ENCODE measurements around the gene CDC14A. TPM values are rescaled to one million over a fixed set of nuclear protein-coding genes. Genes with fewer than 3 reads are reported as not detected.
"Not testable (repeated sequence)": the region's sequence is repeated elsewhere in the genome, so short reads cannot be mapped to it uniquely, and the experiment has no call there.

CDC14A gene
- total RNA-seq, 1 donor from 2014 or later = 2.2 TPM

DNA sequence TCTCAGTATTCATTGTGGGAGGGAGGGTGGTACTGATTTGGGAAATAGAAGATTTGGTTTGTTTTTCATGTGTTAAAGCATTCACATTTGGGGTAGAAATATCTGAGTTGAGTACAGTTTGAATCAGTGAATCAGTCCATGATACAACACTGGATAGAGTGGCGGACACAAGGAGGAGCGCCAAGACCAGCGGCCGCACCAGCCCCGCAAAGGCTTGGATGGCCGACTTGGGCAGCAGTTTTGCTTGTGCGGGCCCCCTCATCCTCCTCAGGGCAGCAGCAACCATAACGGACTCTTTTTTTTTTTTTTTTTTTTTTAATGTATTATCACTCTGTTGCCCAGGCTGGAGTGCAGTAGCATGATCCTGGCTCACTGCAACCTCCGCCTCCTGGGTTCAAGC is 20.0 kb upstream of the CDC14A start:
- DNase-seq (ENCODE audit: low spot score) (no peak), ATAC-seq (no peak)

DNA sequence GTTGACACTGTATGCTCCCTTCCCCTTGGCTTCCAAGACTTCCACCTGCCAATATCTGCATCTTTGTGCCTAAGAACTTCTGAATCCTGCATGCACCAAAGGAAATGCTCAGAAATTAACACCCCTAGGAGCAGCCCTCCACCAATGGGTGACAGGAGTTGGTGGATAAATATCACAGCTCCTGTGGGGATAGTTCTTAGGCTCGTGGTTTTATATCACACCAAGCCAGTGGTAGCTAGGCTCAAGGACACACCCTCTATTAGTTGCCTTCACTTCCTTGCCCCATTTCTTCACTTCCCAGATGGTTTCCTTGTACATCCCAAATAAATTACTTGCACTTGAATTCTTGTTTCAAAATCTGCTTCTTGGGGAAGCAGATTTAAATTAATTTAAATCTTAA is 16.9 kb upstream of the CDC14A start:
- DNase-seq (ENCODE audit: low spot score) (no peak), ATAC-seq (no peak)

DNA sequence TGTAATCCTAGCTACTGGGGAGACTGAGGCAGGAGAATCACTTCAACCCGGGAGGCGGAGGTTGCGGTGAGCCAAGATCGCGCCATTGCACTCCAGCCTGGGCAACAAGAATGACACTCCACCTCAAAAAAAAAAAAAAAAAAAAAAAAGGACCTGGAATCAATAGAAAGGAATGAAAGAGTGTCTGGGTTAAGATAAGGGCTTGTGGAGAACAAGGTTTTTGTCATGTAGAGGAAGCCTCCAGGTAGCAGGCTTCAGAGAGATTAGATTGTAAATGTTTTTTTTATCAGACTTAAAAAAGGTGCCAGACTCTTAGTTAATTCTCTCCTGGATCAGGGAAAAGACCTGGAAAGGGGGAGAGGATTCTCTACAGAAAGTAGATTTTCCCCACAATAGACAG is 14.4 kb upstream of the CDC14A start:
- not testable (repeated sequence) for ATAC-seq; DNase-seq (ENCODE audit: low spot score)

DNA sequence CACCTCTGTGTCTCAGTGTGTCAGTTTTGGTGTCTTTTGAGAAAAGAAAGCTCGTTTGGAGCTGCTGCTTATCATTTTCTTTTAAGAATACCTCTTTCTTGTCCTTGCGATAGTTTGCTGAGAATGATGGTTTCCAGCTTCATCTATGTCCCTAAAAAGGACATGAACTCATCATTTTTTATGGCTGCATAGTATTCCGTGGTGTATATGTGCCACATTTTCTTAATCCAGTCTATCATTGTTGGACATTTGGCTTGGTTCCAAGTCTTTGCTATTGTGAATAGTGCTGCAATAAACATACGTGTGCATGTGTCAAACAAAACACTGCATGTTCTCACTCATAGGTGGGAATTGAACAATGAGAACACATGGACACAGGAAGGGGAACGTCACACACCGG is 12.6 kb upstream of the CDC14A start:
- not testable (repeated sequence) for DNase-seq (ENCODE audit: low spot score); ATAC-seq

DNA sequence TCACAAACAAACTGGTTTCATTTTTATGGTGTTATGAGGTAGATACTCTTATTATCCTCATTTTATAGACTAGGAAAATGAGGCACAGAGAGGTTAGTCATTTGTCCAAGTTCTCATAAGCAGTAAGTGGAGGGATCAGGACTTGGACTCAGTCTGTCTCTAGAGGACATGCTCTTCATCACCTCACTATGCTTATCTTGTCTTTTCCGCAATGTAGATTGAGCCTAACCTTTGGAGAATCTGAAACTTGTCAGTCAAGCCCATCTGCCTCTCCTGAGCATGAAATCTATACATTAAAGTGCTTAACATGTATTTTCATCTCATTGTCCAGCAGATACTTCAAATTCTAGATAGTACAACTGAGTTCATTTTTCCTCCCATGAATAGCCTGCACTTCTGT is 11.8 kb upstream of the CDC14A start:
- ATAC-seq (no peak), DNase-seq (ENCODE audit: low spot score) (no peak)

DNA sequence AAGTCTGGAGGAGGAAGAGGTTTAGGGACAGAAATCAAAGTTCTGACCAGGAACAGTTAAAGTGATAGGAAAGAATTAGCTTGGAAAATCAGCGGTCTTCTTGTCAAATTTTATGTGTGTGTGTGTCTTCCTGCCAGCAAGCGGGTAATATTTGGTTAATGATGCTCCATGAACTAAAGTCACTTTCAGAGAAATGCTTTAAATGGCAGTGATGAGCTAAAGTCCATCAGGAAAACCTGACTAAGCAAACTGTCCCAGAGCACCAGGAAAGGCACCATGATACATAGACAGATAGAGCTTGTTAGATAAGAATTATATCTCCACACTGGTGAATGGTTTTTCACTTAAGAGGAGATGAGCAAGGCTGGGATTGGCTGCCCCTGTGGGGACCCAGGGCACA is 10.0 kb upstream of the CDC14A start:
- DNase-seq (ENCODE audit: low spot score) = no peak
- peak; percentile 32 for ATAC-seq

DNA sequence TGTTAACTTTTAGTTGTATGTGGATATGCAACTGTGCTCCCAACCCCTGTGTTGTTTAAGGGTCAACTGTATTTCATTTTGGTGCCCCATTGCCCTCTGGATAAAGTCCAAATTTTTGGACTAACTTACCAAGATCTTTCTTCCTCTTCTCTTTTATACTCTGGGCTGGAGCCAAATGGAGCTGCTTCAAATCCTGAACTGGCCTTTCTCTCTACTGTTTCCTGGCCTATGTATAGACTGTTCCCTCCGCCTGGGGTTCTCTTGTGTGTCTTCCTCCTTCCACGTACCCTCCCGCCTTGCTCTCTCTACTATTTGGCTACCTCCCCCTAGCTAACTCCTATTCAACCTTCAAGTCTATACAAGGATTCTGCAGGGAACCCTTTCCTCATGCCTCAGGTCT is 8.4 kb upstream of the CDC14A start:
- ATAC-seq = peak; percentile 57
- no peak for DNase-seq (ENCODE audit: low spot score)

DNA sequence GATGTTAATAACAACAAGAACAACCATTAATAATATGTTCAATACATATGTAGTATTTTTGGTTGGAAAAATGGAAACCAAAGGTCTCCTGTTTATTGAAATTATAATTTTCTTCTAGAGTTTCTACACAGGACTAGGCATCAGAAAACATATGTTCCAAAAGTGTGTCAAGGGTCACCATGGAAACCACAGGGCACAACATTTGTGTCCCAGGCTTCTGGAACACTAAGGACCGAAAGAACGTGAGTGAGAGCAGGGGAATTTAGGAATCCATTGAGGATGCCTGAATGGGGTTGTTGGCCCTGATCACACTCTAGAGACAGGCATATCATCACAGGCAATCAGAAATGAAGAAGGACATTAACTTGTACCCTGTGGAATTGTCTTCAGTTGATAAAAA is 7.5 kb upstream of the CDC14A start:
- DNase-seq (ENCODE audit: low spot score) (no peak), ATAC-seq (no peak)

DNA sequence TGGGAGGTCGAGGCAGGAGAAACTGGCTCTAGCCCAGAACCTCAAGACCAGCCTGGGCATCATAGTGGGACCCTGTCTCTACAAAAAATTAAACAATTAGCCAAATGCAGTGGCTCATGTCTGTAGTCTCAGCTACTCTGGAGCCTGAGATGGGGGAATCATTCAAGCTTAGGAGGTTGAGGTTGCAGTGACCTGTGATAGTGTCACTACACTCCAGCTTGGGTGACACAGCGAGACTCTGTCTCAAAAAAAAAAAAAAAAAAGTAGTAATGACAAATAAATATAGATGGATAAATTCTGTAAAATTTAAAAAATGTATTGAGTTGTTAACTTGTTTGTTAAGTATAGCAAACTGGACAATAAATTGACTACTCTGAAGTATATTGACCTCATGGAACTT is 5.9 kb upstream of the CDC14A start:
- no peak for DNase-seq (ENCODE audit: low spot score)
- ATAC-seq = no peak

DNA sequence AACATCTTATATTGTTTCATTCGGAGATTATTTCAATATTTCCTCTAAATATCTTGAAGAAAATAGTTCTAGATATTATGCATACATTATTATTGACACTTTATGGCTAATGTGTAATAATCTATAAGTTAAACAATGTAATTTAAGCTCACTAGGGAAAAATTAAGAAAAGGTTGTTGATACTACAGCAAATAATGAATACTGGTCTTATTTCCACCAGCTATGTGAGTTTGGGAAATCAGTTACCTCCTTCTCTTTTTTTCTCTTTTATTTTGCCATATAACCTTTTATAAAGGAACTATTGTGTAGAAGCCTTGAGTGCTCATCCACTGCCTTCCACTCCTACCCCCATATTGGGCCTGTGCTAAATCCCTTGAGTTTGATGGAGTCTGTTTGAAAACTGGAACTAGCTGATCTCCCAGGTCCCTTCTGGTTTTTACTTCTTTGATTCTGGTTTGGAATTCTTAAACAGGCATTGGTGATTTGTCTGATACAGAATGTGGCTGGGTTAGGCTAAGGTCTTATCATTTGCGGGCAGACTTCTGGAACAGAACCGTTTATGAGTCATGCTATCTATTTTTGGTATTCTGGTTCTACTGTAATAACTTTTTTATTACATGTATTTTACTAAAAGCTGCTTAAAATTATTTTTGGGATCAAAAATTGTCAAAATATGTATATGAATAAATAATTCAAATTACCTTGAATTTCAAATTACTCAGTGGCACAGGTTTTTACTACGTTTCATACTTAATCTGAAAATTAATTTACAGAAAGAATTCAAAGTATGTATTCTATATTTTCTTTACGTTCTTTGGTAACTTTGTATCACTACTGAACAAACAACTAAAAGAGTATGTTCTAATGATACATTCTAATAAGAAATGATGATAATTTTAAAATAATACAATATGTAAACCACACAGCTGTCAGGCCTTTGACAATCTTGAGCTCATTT is 5.0 kb upstream of the CDC14A start:
- ATAC-seq (no peak), DNase-seq (ENCODE audit: low spot score) (no peak)

DNA sequence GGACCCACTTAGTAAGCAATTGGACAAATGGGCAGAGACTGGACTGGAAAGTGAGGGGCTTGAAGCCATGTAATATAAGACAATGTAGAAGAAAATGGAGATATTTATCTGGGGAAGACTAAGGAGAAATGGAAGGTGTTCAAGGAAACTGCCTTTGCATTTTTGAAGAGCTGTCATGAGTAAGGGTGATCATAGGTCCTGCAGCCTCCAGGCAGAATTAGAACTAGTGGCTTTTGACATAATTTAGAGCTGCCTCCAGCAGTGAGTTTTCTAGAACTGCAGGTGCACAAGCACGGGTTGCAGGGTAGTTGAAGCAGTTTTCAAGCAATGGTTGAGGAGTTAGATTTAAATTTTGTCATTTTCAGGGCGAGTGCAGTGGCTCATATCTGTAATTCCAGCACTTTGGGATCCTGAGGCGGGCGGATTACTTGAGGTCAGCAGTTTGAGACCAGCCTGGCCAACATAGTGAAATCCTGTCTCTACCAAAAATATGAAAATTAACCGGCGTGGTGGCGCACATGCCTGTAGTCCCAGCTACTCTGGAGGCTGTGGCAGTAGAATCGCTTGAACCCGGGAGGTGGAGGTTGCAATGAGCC is 3.7 kb upstream of the CDC14A start:
- no peak for DNase-seq (ENCODE audit: low spot score)
- no peak for ATAC-seq

DNA sequence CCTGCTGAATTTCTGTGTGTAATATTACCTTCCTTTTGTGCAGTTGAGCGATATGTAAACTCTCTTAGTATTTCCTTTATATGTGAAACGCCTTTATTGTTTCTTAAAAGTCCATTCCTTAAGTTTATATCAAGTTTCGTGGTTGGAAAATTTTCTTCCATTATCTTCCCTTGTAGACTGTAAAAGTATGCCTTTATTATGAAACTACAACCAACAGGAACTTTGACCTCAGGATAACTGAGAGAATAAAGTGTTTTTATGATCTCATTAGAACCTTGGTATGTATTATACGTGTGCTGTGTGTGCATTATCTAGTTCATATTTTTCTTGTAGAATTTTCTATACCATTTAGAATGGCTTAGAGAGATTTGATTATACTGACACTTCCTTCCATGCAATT is 3.1 kb upstream of the CDC14A start:
- DNase-seq (ENCODE audit: low spot score) (no peak), ATAC-seq (no peak)

DNA sequence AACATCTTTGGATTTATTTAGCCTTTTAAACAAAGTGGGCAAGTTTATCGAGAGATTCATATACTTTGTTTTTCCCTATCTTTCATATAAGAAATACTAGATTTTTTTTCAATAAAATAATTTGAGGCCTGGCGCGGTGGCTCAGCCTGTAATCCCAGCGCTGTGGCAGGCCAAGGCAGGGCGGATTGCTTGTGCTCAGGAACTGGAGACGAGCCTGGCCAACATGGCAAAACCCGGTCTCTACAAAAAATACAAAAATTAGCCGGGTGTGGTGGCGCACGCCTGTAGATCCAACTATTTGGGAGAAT is 1.6 kb upstream of the CDC14A start:
- DNase-seq (ENCODE audit: low spot score) (no peak), ATAC-seq (no peak)

DNA sequence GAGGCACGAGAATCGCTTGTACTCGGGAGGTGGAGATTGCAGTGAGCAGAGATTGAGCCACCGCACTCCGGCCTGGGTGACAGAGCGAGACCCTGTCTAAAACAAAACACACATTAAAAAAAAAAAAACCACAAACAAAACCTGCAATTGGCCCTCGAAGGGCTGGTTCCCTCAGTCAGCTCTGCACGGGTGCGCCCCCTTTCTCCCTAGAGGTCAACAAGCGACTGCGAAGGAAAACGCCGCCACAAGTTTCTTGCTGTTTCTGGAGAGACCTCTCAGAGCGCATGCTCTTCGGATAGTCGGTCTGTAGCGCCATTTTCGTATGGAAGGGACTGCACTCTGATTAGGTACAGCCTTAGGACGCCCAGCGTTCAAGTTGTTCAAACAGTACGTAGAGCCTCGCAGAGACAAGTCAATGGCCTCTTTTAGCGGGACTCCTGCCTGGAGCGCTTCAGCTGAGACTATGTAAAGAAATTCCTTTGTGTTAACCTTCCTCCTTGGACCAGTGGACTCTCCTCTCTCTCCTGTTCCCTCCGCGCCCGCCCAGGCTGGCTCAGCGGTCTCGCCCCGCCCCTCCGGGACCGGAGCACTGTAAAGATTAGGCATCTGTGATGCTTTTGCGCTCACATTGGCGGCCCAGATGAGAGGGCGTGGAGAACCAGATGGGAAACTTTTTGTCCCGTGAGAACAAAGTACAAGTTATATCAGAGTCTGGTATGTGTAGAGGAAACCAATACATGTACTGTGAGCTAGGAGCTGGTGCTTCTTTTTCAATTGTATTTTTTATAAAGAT is 1.0 kb upstream of the CDC14A start:
- DNase-seq (ENCODE audit: low spot score) = peak; percentile 90
- ATAC-seq = peak; percentile 80

DNA sequence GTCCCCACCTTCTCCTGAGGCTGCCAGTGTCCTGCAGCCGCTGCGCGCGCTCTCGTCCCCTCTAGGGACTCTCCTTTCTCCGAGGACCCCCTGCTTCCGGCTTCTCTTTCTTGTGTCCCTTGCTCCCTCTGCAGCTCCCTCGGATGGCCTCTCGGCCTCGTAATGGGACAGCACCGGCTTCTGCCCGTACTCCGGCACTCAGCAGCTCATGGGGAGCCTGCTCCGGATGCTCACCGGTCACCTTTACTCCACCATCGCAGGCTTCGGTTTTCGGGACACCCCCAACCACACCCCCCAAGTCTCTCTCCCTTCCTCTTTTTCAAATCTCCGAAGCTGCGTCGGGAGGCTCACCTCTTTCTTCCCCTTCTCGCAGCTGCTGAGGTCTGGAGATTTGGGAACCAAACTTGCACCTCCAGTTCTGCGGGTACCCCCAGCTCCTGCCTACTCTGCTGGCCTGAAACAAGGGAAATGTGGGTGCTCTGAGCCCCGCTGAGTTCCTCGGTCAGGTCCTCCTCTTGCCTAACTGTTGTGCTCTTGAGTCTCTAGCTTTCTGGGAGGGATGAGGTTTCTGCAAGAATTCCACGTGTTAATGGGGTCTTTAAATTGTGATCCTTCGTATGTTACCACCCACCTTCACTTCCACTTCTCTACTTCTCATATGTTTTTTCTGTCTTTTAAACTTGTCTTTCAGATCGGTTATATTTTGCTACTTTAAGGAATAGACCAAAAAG is 930 bp downstream of the CDC14A start:
- ATAC-seq (peak; percentile 30), DNase-seq (ENCODE audit: low spot score) (peak; percentile 52)

DNA sequence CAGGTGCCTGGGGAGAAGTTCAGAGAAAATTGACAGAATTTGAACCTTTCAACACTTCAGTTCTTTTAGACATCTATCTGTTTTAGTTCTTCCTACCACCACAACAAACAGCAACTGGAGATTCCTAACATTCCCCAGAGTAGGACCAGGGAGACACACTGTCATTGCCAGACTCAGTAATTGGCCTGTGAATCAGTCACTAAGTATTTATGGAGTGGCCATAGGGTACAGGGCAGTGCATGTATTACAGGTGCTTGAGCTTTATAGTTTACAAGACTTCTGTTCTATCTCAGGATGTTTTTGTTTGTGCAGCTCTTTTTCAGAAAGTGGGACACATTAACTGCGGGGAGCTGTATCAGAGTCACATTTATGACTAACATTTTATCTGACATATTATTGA is 1.7 kb downstream of the CDC14A start:
- no peak for ATAC-seq

DNA sequence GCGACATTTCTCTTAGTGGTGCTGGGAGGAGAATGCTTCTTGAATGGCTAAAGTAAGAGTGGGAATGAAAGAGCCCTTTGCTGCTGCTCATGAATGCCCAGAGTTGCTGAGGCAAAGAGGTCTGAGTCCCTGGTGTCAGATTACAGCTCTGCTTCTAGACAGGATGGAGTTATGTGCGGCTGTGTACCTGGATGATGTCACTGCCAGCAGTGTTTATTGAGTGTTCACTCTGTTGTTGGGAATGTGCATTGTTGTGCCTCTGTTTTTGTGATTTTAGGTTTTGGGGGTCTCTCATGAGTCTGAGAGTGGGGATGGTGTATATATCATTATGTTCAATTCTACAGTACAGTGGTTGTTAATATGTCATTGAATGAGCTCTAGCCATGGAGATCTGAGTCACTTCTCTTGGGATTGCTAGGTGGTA is 2.7 kb downstream of the CDC14A start:
- no peak for DNase-seq (ENCODE audit: low spot score)
- no peak for ATAC-seq

More for the DNA sequence above, 1.7 kb downstream of the CDC14A start:
- no peak for DNase-seq (ENCODE audit: low spot score)

DNA sequence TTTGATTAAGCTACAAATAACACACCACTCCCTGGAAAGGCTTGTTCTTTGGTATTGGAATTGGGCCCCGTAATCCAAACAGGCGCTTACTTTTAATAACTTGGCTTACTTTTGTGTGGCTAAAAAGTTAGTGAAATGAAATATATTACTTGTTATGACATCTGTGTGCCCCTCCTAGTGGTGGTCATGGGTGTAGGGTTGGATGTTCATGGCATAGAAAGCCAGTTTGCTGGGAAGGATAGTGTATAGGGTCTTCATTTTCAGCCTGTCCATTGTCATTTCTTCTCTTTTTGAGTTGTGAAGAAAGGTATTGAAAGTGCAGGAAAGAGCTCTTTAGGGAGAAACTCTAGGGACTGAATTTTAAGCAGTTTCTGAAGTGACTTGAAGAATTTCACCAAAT is 5.9 kb downstream of the CDC14A start:
- DNase-seq (ENCODE audit: low spot score) = no peak
- ATAC-seq = no peak

DNA sequence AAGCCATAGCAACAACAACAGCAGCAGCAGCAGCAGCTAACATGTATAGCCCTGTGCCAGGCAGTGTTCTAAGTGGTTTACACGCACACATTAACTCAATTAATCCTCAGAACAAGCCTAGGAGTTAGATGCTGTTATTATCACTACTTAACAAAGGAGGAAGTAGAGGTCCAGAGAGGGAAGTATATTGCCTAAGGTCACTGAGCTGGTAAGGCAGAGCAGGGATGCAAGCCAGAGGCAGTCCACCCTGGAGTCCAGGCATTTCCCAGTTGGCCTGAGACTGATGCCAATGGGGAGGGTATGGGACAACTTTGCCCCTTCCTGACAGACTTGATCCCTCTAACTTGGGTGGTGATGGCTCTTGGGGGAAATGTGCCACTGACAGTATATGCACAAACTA is 6.8 kb downstream of the CDC14A start:
- DNase-seq (ENCODE audit: low spot score) (no peak), ATAC-seq (no peak)

DNA sequence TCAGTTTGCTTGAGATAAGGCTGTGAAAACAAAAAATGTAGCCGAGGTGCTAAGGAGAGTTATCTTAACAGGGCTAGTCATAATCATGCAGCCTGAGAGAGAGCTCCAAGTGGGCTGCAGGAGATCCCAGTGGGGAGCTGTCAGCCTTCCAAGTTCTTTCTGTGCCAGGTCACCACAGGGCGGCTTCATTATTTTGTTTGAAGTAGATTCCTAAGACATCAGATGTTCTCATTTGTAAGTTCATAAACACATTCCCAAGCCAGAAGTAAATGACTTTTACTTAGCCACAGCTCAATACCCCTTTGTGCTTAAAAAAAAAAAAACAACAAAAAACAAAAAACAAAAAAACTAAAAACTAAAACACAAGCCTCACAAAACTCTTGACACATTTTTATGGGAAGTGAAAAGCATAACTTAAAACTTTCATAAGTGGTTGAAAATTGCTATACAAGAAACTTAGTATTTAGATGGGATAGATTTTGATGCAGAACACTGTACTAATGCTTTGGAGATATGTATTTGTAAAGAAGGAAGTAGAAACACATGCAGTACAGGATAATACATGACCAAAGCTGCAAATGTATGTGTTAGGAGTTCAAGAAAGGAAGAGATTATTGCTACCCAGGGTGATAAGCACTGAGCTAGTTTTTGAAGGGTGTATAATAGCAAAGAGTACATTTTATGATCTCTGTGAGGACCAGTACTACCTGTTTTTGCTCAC is 8.6 kb downstream of the CDC14A start:
- ATAC-seq (no peak), DNase-seq (ENCODE audit: low spot score) (no peak)
